ENCODE results near the gene IMPG2.

DNA sequence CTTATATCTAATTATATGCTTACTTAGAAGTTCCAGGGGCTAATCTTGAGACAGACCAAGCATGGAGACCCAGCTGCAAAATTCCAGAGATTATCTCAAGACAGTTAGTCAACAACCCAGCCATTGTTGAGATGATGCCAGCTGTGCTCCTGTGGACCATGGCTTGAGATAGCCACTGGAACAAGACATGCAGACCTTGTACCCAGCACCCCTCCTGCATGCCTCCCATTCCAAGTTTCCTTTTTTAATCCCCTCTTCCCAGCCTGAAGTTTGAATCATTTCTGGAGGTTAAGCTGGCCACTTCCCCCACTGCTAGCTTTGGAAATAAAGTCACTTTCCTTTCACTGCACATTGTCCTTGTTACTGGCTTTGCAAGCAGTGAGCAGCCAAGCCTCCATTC lies 53.8 kb downstream of the IMPG2 start:
- TF ChIP-seq, protein P1, sequence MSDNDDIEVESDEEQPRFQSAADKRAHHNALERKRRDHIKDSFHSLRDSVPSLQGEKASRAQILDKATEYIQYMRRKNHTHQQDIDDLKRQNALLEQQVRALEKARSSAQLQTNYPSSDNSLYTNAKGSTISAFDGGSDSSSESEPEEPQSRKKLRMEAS (IDR thresholded peaks at IDR 0.05), result no peak
- TF ChIP-seq, protein P2, sequence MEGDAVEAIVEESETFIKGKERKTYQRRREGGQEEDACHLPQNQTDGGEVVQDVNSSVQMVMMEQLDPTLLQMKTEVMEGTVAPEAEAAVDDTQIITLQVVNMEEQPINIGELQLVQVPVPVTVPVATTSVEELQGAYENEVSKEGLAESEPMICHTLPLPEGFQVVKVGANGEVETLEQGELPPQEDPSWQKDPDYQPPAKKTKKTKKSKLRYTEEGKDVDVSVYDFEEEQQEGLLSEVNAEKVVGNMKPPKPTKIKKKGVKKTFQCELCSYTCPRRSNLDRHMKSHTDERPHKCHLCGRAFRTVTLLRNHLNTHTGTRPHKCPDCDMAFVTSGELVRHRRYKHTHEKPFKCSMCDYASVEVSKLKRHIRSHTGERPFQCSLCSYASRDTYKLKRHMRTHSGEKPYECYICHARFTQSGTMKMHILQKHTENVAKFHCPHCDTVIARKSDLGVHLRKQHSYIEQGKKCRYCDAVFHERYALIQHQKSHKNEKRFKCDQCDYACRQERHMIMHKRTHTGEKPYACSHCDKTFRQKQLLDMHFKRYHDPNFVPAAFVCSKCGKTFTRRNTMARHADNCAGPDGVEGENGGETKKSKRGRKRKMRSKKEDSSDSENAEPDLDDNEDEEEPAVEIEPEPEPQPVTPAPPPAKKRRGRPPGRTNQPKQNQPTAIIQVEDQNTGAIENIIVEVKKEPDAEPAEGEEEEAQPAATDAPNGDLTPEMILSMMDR (IDR thresholded peaks at IDR 0.05; ENCODE audit: low read depth, low read length, missing input control), result no peak
- TF ChIP-seq TAF1 (conservative IDR thresholded peaks at IDR 0.05), result no peak
- no peak for TF ChIP-seq EGR1 (IDR thresholded peaks at IDR 0.05; ENCODE audit: low read depth in 2 of 2)
- no peak for TF ChIP-seq YY1 (IDR thresholded peaks at IDR 0.05)
- TF ChIP-seq RAD21 (IDR thresholded peaks at IDR 0.05), result no peak
- TF ChIP-seq SP1 (IDR thresholded peaks at IDR 0.05), result no peak
- TF ChIP-seq, protein P3, sequence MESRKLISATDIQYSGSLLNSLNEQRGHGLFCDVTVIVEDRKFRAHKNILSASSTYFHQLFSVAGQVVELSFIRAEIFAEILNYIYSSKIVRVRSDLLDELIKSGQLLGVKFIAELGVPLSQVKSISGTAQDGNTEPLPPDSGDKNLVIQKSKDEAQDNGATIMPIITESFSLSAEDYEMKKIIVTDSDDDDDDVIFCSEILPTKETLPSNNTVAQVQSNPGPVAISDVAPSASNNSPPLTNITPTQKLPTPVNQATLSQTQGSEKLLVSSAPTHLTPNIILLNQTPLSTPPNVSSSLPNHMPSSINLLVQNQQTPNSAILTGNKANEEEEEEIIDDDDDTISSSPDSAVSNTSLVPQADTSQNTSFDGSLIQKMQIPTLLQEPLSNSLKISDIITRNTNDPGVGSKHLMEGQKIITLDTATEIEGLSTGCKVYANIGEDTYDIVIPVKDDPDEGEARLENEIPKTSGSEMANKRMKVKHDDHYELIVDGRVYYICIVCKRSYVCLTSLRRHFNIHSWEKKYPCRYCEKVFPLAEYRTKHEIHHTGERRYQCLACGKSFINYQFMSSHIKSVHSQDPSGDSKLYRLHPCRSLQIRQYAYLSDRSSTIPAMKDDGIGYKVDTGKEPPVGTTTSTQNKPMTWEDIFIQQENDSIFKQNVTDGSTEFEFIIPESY (IDR thresholded peaks at IDR 0.05), result no peak
- no peak for TF ChIP-seq JUND (IDR thresholded peaks at IDR 0.05)

All from liver (tissue), 3 donors.